ENCODE measurements around the gene POLR3B. TPM values are rescaled to one million over a fixed set of nuclear protein-coding genes. Genes with fewer than 3 reads are reported as not detected.

The POLR3B gene
- total RNA-seq, 4 donors from 2014 or later = 4.7 to 13.0 (median 5.6) TPM

- no peak for TF ChIP-seq CTCF (IDR thresholded peaks at IDR 0.05; ENCODE audit: low read depth)
Measured at GRCh38 chr12:106452309-106452708, 94.8 kb downstream of the POLR3B start.

- no peak for TF ChIP-seq CTCF (IDR thresholded peaks at IDR 0.05; ENCODE audit: low read depth)
Measured at GRCh38 chr12:106455111-106455510, 97.6 kb downstream of the POLR3B start.

DNA sequence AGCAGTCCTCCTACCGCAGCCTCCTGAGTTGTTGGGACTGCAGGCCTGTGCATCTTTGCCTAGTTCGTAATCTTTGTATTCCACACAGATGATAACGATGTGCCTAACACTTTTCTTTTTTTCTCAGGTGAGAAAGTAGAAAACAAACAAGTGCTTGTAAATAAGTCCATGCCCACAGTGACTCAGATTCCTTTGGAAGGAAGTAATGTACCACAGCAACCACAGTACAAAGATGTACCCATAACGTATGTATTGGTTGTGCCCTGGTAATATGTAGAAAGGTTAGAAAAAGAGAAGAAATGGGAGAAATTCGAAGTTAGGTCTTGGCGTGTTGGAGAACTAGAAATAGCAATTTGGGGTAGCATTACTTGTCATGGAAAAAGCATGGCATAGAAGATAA lies 101.6 kb downstream of the POLR3B start:
- TF ChIP-seq CTCF (IDR thresholded peaks at IDR 0.05; ENCODE audit: low read depth) = no peak

GRCh38 chr12:106459534-106459933 lies 102.0 kb downstream of the POLR3B start:
- no peak for TF ChIP-seq CTCF (IDR thresholded peaks at IDR 0.05; ENCODE audit: low read depth)

GRCh38 chr12:106461730-106462129 lies 104.2 kb downstream of the POLR3B start:
- no peak for TF ChIP-seq CTCF (IDR thresholded peaks at IDR 0.05; ENCODE audit: low read depth)

- TF ChIP-seq CTCF (IDR thresholded peaks at IDR 0.05; ENCODE audit: low read depth) = no peak
Measured at GRCh38 chr12:106480251-106480650, 122.7 kb downstream of the POLR3B start.

- TF ChIP-seq CTCF (IDR thresholded peaks at IDR 0.05; ENCODE audit: low read depth) = no peak
Measured at GRCh38 chr12:106481246-106481645, 123.7 kb downstream of the POLR3B start.

Measured in subcutaneous adipose tissue (tissue), 4 donors.